H9 (cell line): Measurements from ENCODE around the gene TMCO4. TPM values are rescaled to one million over a fixed set of nuclear protein-coding genes. Genes with fewer than 3 reads are reported as not detected.

Experiments
- DNase-seq: peaks from one replicate; pipeline ENCODE4 v3.0.0-alpha.2; 2017
- H2AFZ ChIP-seq: one replicate; pipeline ENCODE4 v1.6.1; 2013; ENCODE audit warnings: mild to moderate bottlenecking, low read length, control low read depth, moderate library complexity
- H2AK5ac ChIP-seq: 2 replicates; pipeline ENCODE4 v1.6.1; 2013; ENCODE audit warnings: low read length, control low read depth, mixed read lengths; ENCODE audit not compliant: insufficient read length
- H2BK120ac ChIP-seq: one replicate; pipeline ENCODE4 v1.6.1; 2013; ENCODE audit warnings: low read depth, mild to moderate bottlenecking, low read length, control low read depth, inconsistent platforms; ENCODE audit not compliant: poor library complexity, severe bottlenecking
- H2BK12ac ChIP-seq: 2 replicates; pipeline ENCODE4 v1.6.1; 2013; ENCODE audit warnings: low read length, control low read depth, mixed read lengths, low read depth; ENCODE audit not compliant: insufficient read length
- H2BK15ac ChIP-seq: 2 replicates; pipeline ENCODE4 v1.6.1; 2013; ENCODE audit warnings: low read depth, low read length, control low read depth
- H2BK20ac ChIP-seq: one replicate; pipeline ENCODE4 v1.6.1; 2013; ENCODE audit warnings: low read depth, mild to moderate bottlenecking, low read length, control low read depth, inconsistent platforms; ENCODE audit not compliant: poor library complexity, severe bottlenecking
- H2BK5ac ChIP-seq: 2 replicates; pipeline ENCODE4 v1.6.1; 2013; ENCODE audit warnings: low read length, control low read depth, mixed read lengths; ENCODE audit not compliant: insufficient read length
- H3K14ac ChIP-seq: 2 replicates; pipeline ENCODE4 v1.6.1; 2013; ENCODE audit warnings: low read length, control low read depth; ENCODE audit not compliant: insufficient read depth
- H3K18ac ChIP-seq: 2 replicates; pipeline ENCODE4 v1.6.1; 2013; ENCODE audit warnings: low read depth, mild to moderate bottlenecking, mixed read lengths, low read length, control low read depth; ENCODE audit not compliant: insufficient read length
- H3K23ac ChIP-seq: 2 replicates; pipeline ENCODE4 v1.6.1; 2013; ENCODE audit warnings: low read length, control low read depth, mixed read lengths, low read depth; ENCODE audit not compliant: insufficient read length
- H3K23me2 ChIP-seq: 2 replicates; pipeline ENCODE4 v1.6.1; 2013; ENCODE audit warnings: low read depth, mild to moderate bottlenecking, mixed read lengths, low read length, control low read depth; ENCODE audit not compliant: insufficient read length, poor library complexity, severe bottlenecking
- H3K27ac ChIP-seq: 2 replicates; pipeline ENCODE4 v1.5.1; 2013; ENCODE audit warnings: low read length, control low read depth, mixed read lengths, low read depth; ENCODE audit not compliant: insufficient read length
- H3K27me3 ChIP-seq: 2 replicates; pipeline ENCODE4 v1.6.1; 2013; ENCODE audit warnings: low read length, control low read depth, inconsistent platforms; ENCODE audit not compliant: insufficient read depth
- H3K4ac ChIP-seq: 2 replicates; pipeline ENCODE4 v1.6.1; 2013; ENCODE audit warnings: low read depth, mild to moderate bottlenecking, control low read depth, inconsistent platforms, low read length, moderate library complexity
- H3K4me1 ChIP-seq: 2 replicates; pipeline ENCODE4 v1.6.1; 2013; ENCODE audit warnings: low read length, control low read depth, inconsistent platforms; ENCODE audit not compliant: insufficient read depth
- H3K4me2 ChIP-seq: 2 replicates; pipeline ENCODE4 v1.6.1; 2013; ENCODE audit warnings: low read length, control low read depth, mixed read lengths; ENCODE audit not compliant: insufficient read length, insufficient read depth
- H3K56ac ChIP-seq: 2 replicates; pipeline ENCODE4 v1.6.1; 2013; ENCODE audit warnings: low read depth, mild to moderate bottlenecking, mixed read lengths, low read length, control low read depth; ENCODE audit not compliant: insufficient read length
- H3K79me1 ChIP-seq: 2 replicates; pipeline ENCODE4 v1.6.1; 2013; ENCODE audit warnings: low read depth, mild to moderate bottlenecking, moderate library complexity, low read length, control low read depth, inconsistent platforms; ENCODE audit not compliant: insufficient read depth, poor library complexity, severe bottlenecking
- H3K79me2 ChIP-seq: 2 replicates; pipeline ENCODE4 v1.6.1; 2013; ENCODE audit warnings: low read length, control low read depth, inconsistent platforms; ENCODE audit not compliant: insufficient read depth
- H3K9ac ChIP-seq: 2 replicates; pipeline ENCODE4 v1.6.1; 2013; ENCODE audit warnings: low read length, control low read depth, mixed read lengths; ENCODE audit not compliant: insufficient read length; ENCODE audit errors: extremely low read depth
- H3K9me3 ChIP-seq: one replicate; pipeline ENCODE4 v1.6.1; 2013; ENCODE audit warnings: low read depth, low read length, inconsistent platforms; ENCODE audit not compliant: control insufficient read depth
- H3T11ph ChIP-seq: one replicate; pipeline ENCODE4 v1.6.1; 2013; ENCODE audit warnings: mild to moderate bottlenecking, low read length, control low read depth, inconsistent platforms
- H4K20me1 ChIP-seq: one replicate; pipeline ENCODE4 v1.6.1; 2013; ENCODE audit not compliant: control insufficient read depth, insufficient read length, insufficient read depth
- H4K5ac ChIP-seq: 2 replicates; pipeline ENCODE4 v1.6.1; 2013; ENCODE audit warnings: low read depth, mild to moderate bottlenecking, mixed read lengths, low read length, control low read depth; ENCODE audit not compliant: insufficient read length
- H4K8ac ChIP-seq: replicated peaks from 2 replicates; pipeline ENCODE4 v1.6.1; 2013; ENCODE audit warnings: low read length, control low read depth, mixed read lengths, low read depth; ENCODE audit not compliant: insufficient read length
- H4K91ac ChIP-seq: 2 replicates; pipeline ENCODE4 v1.6.1; 2013; ENCODE audit warnings: low read depth, mild to moderate bottlenecking, moderate library complexity, mixed read lengths, low read length, control low read depth; ENCODE audit not compliant: insufficient read length
- H3K27ac Mint-ChIP-seq, 3 experiments: 2 replicates in 2 of 3; 3 replicates in 1 of 3; pipeline ENCODE4 v1.8.0; 2020 to 2021; ENCODE audit warnings: mixed read lengths in 3 of 3, mild to moderate bottlenecking in 1 of 3, moderate library complexity in 1 of 3
- H3K27me3 Mint-ChIP-seq: 2 replicates; pipeline ENCODE4 v1.8.0; 2021; ENCODE audit warnings: low read depth, mild to moderate bottlenecking, moderate library complexity, mixed read lengths
- H3K36me3 Mint-ChIP-seq, 3 experiments: 2 replicates in 2 of 3; 3 replicates in 1 of 3; pipeline ENCODE4 v1.8.0; 2020 to 2021; ENCODE audit warnings: low read depth in 3 of 3, mixed read lengths in 3 of 3; ENCODE audit not compliant: insufficient read depth in 1 of 3
- H3K4me1 Mint-ChIP-seq, 2 experiments: 2 replicates each; pipeline ENCODE4 v1.8.0; 2020; ENCODE audit warnings: mixed read lengths in 2 of 2
- H3K4me3 Mint-ChIP-seq, 2 experiments: 2 replicates in 1 of 2; 3 replicates in 1 of 2; pipeline ENCODE4 v1.8.0; 2020 to 2021; ENCODE audit warnings: mild to moderate bottlenecking in 2 of 2, mixed read lengths in 2 of 2, moderate library complexity in 1 of 2
- H3K9me3 Mint-ChIP-seq, 2 experiments: 2 replicates in 1 of 2; 3 replicates in 1 of 2; pipeline ENCODE4 v1.8.0; 2020; ENCODE audit warnings: mild to moderate bottlenecking in 2 of 2, mixed read lengths in 2 of 2, moderate library complexity in 1 of 2
- CTCF ChIP-seq: fragments of 200-600 bp; sonication (generic); conservative IDR thresholded peaks from 3 replicates; pipeline ENCODE4 v1.8.0; 2021; ENCODE audit warnings: antibody characterized with exemption, mild to moderate bottlenecking
- WGBS: extraction: QIAGEN DNeasy Blood & Tissue Kit; methylation state at CpG from one replicate; pipeline ENCODE4 v1.1.7; 2013; ENCODE audit warnings: missing lambda C conversion rate, low lambda C conversion rate, mixed read lengths; ENCODE audit not compliant: insufficient read length; ENCODE audit errors: extremely low coverage; 5-methylcytosine and 5-hydroxymethylcytosine counted together
- total RNA-seq: library from RNA; stranded (reverse); gene quantifications from 2 replicates; pipeline ENCODE4 v1.2.1, GENCODE V29; 2021

Gene TMCO4
- total RNA-seq, 1 experiment from 2014 or later, result 4.0 TPM

- no peak overlapping the region for H3K27ac Mint-ChIP-seq
- no peaks in the 10 kb centered on the region for H3K23me2 ChIP-seq
- no peak overlapping the region for H2BK12ac ChIP-seq
- H3K79me2 ChIP-seq, result no peaks in the 10 kb centered on the region
- no peak overlapping the region for H3K4me2 ChIP-seq
- no peaks in the 10 kb centered on the region for H4K20me1 ChIP-seq
- no peak overlapping the region for H2AK5ac ChIP-seq
- H3K4me1 ChIP-seq, result peaks cover 4% of the 10 kb centered on the region; the same call in 1 of the 2 replicates
- no peak overlapping the region for H2BK15ac ChIP-seq
- H3K9me3 Mint-ChIP-seq, result no peaks in the 10 kb centered on the region
- H3K23ac ChIP-seq, result no peak overlapping the region
- H2BK5ac ChIP-seq, result no peak overlapping the region
- no peak for TF ChIP-seq CTCF
- no peaks in the 10 kb centered on the region for H3K36me3 Mint-ChIP-seq
- no peaks in the 10 kb centered on the region for H3K9me3 ChIP-seq
- no CpG with 5 or more reads among the region's 4 CpGs for WGBS
- H3T11ph ChIP-seq, result no peak overlapping the region
- H2AFZ ChIP-seq, result no peak overlapping the region
- H3K56ac ChIP-seq, result no peak overlapping the region
- H3K27ac ChIP-seq, result no peak overlapping the region
- no peaks in the 10 kb centered on the region for H3K79me1 ChIP-seq
- H4K8ac ChIP-seq, result no peak overlapping the region
- H3K27me3 ChIP-seq, result no peaks in the 10 kb centered on the region
- no peak overlapping the region for H2BK20ac ChIP-seq
- no peak overlapping the region for H4K5ac ChIP-seq
- H3K4me1 Mint-ChIP-seq, result peaks cover 19 to 31% of the 10 kb centered on the region in 2 experiments
- no peak overlapping the region for H3K4me3 Mint-ChIP-seq
- no peak for DNase-seq
- H3K9ac ChIP-seq, result no peak overlapping the region
- no peak overlapping the region for H3K14ac ChIP-seq
- H3K27me3 Mint-ChIP-seq, result no peaks in the 10 kb centered on the region
- no peak overlapping the region for H3K4ac ChIP-seq
- H4K91ac ChIP-seq, result no peak overlapping the region
- no peak overlapping the region for H2BK120ac ChIP-seq
- no peak overlapping the region for H3K18ac ChIP-seq
Observed at GRCh38 chr1:19705464-19705863, 94.3 kb downstream of the TMCO4 start.
